Amniotic stem cell (primary cell): ENCODE measurements around the gene CITED4.

ENCODE experiments used
- DNase-seq: peaks from one replicate; lab custom pipeline; 2025; lab: John Stamatoyannopoulos, UW

Gene CITED4

DNA sequence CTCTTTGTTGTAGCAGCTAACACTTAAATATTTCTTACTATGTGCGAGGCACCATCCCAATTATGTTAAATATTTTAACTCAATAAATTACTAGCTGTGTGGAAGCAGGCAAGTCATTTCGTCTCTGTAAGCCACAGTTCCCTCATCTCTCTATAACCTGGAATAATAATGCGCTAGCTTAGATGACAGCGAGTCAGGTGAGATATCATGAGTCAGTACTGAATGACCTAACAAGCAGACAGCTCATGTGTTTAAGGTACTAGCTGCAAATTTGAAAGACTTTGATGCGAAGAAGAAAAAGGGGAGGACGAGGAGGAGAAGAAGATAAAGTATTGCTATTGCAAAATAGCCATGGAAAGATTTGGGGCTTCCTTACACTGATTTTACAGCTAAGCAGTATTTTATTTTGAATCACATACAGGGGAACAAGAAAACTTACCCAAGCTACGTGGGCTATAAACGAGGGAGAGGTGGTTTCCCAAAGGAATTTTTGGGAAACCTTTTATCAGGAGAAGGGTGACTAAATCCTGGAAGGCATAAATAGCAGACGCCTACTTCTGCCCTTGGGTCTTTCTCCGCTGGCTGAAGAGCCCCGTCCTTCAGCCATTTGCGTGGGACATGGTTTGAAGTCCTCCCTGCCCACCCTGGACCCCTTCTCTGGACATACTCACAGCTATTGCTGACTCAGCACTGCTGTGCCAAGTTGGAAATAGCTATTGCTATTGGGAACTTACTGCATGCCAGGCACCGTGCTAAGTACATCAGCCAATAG lies 8.9 kb downstream of the CITED4 start:
- no peak for DNase-seq

DNA sequence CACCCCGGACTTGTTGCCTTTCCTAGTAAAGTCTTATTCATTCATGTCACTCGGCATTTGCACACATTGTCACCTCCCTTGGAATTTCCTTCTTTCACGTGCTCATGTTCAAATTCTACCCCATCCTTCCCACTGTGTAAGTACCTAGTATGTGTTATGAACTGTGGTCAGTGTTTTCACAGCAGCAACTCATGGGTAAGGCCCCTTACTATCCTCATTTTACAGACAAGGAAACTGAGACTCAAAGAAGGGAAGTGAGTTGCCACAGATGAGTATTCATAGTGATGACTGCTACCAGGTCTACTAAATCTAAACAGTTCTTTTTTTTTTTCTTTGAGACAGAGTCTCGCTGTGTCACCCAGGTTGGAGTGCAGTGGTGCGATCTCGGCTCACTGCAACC lies 10.5 kb downstream of the CITED4 start:
- no peak for DNase-seq

DNA sequence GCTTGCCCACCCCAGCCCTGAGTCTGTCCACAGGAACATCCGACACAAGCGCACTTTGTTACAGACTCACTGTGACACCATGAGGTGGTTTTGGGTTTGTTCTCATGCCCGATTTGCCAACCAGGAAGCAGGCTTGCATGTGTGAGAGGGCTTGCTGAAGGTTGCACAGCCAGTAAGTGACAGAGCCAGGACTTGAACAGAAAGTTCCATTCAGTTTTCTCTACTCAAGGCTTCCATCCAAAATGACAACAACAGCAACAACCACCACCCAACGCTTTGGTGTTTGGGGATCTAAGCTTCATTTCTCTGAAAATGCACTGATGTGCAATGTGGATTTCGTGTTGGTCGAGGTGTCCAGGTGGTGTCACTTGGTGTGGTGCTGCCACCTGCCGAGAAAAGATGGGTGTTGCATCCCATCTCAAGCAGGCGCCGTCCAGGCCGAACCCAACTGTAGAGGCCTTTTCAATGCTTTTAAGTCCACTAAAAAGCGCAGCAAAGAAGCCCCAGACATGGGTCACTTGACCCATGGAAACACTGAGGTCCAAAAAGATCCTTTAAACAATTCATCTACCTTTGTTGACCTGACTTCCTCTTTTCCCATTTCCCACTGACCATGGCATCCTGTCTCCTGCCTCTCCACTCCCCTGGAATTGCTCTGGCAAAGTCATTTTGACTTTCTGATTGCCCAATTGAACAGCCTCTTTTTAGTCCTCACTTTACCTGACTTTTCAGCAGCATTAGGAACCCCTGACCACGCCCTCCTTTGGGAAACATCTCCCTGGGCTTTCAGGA lies 12.2 kb downstream of the CITED4 start:
- peak; percentile 22 for DNase-seq

DNA sequence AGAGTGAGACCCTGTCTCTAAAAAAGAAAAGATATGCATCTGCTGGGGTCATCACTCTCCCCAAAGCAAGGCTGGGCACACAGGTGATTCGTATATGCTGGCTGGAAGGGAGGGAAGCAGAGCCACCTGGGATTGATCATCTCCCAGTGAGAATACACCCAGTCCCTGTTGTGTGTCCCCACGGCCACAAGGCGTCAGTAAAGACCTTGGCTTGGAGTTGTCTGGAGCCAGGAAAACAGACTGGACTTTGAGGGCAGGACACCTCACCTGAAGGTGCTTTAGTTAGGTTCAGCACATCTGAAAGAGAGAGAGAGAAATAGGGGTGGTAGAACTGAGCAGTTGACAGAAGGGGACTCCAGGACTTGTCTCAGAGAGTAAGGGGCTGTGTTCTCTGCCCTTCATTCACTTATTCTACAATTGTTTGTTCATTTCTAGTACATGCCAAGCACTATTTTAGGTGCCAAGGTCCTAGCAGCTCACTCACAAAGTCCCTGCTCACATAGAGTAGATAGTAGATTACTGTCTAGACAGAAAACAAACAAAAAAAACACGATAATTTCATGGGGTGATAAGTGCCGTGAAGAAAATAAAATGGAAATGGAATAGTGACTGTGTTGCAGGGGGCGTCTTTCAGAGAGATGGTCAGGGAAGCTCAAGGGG lies 13.5 kb downstream of the CITED4 start:
- DNase-seq: peak; percentile 37

DNA sequence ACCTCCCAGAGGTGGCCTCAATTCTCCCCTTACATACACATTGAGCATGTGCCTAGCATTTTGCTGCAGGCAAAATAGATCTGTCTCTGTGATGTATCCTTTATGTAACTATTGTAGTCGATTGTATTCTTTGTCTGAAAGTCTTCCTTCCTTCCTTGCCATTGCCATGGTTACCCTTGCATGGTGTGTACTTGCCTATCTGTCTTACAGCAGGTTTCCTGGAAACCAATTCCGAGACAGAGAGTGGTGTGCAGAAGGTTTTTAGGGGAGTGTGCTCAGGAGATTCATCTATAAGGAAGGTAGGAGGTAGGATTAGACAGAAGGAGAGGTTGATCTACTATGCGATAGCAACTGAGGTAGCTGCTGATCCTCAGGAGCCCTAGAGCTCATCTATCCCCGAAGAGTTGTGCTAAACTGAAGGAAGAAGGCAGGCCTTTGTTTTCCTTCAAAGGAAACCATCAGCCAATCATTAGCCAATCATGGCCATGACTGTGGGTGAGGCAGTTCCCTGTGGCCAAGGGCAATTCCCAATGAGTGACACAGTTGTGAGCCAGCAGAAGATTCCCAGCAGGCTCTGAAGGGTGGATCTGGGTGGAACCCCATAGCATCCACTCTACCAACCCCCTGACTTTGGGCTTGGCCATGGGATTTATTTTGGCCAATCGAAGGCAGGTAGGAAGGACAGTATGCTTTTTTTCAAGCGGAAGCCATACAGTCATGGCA lies 15.0 kb downstream of the CITED4 start:
- DNase-seq: no peak

DNA sequence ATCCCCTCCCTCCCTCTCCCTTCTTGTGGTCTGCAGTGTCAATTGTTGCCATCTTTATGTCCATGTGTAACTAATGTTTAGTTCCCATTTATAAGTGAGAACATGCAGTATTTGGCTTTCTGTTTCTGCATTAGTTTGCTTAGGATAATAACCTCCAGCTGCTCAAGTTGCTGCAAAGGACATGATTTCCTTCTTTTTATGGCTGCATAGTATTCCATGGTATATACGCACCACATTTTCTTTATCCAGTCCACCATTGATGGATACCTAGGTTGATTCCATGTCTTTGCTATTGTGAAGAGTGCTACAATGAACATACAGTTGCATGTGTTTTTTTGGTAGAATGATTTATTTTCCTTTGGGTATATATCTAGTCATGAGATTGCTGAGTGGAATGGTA lies 16.3 kb downstream of the CITED4 start:
- no peak for DNase-seq

DNA sequence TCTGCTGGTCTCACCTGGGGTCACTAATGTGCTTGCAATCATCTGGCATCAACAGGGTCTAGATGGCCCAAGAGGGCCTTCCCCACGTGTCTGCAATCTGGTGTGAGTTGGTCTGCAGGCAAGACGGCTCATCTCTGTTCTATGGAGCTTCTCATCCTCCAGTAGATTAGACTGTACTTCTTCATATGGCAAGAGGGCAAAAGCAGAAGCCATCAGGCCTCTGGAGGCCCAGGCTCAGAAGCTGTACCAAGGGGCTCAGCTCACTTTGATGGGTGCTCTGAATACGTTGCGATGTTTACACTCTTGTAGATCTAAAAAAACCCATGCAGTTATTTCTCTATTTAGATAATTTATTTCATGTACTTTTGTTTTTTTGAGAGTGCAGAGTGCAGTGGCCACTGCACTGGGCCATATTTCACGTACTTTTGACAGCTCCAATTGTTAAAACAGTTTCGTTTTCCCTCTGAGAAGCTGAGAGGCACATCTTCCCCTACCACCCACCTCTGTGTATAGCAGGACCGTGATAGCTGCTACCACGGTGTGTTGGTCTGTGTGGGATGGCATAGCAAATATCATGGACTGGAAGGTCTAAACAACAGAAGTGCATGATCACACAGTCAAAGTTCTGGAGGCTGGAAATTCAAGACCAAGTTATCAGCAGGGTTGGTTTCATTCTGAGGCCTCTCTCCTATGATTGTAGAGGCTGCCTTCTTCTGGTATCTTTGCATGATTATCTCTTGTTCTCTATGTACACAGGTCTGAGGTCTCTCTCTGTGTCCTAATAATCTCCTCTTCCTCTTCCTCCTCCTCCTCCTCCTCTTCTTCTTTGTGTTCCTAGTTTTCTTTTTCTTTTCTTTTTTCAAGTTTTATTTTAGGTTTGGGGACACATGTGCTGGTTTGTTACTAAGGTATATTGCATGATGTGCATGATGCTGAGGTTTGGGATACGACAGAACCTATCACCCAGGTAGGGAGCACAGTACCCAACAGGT lies 17.0 kb downstream of the CITED4 start:
- no peak for DNase-seq

DNA sequence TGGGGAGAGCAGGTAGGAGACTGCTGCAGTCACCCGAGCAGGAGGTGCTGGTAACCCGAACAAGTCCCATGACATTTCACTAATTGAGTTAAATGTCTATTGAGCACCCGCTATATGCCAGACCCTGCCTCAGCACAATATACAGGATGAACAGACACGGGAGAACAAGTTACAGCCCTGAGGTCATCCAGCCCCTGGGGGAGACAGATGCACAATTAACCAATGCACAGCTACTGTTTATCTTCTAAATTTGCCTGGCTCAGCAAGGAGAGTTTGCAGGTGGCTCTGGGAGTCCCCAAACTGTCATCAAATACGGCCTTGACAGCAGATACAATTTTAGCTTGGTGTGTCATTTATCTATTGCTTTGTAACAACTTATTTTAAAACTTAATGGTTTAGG lies 18.1 kb downstream of the CITED4 start:
- no peak for DNase-seq

DNA sequence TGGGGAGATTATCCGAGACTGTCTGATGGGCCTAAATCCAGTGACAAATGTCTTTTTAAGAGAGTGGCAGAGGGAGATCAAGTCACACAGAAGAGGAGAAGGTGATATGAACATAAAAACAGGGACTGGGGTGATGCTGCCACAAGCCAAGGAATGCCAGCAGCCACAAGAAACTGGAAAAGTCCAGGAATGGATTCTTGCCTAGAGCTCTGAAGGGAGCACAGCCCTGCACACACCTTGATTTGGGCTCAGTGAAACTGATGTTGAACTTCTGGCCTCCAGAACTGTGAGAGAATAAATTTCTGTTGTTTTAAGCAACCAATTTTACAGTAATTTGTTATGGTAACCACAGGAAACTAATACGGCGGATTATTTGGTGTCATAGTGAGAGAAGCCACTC lies 19.5 kb downstream of the CITED4 start:
- DNase-seq: no peak

DNA sequence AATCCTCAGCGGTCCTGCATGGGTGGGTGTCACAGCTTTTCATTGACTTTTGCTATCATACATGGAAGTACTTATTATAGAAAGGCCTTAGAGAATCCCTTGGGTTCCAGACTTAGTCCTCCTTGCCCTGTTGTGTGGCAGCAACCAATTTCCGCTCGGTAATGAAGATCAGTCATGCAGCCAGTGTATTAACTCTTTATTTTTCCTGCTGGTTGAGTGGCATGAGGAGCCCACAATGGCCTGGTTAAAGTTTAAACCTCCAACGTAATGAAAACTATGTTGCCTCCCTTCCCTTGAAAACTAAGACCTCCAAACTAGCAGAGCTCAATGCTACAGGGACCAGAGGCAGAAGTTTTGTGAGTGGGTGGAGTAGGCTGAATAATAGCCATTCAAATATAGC lies 20.0 kb downstream of the CITED4 start:
- no peak for DNase-seq

DNA sequence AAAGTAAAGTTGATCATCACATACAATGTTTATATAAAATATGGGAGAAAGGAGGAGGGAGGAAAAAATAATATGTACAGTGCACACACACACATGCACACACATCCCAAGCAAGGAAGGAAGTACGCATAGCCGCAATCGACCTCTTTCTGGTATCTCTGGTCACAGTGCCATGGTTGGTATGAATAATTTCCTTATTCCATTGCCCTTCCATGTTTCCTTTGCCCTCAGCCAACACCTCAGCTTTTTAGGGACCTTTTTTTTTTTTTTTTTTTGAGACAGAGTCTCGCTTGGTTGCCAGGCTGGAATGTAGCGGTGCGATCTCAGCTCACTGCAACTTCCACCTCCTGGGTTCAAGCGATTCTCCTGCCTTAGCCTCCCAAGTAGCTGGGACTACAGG lies 20.6 kb downstream of the CITED4 start:
- no peak for DNase-seq

DNA sequence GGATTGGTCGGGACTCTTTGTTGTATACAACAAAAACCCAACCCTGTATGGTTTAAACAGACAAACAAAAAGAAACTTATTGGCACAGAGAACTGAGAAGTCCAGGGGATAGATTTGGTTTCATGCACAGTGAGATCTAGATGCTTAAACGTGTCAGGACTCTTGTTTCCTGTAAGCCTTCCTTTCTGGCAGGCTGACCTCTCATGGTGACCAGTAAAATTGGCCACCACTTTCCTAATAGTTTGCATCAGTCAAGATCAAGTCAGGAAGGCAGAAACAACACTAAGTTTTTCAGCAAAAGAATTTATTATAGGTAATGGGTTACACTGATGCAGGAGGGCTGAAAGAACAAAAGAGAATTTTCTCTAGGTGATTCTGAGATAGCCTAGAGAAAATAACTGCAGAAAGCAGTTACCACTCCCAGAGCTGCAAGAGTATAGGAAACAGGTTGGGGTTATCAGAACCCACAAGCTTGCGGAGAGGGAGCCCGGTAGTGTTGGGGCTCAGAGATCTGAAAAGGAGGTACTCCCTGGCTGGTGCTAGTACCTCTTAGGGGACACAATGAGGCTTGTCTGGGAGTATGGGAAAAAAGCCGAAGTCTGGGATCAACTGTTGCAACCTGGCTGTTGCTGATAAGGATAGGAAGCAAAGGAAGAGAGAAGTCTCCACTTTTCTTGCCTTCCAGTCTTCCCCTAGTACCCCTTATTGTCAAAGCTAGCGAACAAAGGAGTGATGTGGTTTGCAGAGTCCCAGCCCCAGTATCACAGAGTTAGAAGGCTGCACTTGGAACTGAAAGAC lies 21.4 kb downstream of the CITED4 start:
- no peak for DNase-seq

DNA sequence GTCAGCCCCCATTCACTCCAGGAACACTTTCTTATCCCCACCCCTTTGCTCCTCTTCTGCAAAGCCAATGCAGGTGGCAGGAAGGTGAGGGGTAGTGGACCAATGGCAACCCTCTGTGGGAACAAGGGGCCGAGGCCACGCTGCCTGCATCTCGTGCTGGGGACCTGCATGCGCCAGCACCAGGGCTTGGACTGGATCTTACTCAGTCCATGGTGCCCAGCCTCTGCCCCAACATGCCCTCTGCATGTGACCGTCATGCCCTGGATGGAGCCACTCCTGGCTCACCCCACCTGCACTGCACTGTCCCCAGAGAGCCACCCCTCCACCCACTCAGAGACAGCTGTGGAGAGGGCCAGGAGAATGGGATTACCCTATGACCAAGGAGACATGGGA lies 22.2 kb downstream of the CITED4 start:
- DNase-seq: no peak

DNA sequence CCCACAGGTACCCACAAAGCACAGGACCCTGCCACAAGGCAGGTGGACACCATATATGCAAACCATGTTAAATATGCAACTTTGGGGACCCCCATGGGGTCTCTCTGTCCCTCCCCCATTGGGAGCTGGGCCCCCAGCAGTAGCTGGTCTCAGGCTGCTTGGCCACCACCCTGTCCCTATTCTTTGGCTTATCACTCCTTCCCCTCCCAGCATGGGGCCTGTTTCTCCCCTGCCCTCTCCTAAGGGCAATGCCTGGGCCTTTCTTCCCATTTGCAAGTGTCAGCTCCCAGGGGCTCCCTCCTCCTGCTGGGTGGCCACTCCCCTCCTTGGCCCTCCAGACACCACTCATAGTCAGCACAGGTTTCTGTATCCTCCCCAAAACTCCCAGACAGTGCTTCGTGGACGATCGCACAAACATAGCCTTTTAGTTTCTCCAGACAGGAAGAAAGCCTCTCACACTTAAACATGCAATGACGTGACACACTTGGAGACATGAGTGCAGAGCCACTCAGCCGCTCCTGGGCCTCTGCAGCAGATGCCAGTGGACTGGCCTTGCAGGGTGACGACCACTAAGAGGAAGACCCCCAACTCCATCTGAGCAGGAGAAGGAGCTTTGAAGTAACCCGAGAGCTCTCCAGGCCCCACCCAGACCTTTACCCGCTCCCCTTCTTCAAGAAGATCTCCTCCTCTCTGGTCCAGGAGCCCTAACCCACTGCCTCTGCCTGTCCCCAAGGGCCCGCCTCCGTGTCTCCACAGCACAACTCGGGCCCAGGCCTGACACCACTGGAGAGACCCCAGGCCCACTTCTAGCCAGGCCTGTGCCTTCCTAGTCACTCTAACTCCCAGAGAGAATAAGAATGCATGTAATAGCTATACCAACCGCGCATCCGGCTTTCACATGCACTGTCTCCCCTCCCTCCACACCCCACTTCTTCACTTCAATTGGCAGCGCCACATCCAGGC lies 22.9 kb downstream of the CITED4 start:
- DNase-seq: no peak

DNA sequence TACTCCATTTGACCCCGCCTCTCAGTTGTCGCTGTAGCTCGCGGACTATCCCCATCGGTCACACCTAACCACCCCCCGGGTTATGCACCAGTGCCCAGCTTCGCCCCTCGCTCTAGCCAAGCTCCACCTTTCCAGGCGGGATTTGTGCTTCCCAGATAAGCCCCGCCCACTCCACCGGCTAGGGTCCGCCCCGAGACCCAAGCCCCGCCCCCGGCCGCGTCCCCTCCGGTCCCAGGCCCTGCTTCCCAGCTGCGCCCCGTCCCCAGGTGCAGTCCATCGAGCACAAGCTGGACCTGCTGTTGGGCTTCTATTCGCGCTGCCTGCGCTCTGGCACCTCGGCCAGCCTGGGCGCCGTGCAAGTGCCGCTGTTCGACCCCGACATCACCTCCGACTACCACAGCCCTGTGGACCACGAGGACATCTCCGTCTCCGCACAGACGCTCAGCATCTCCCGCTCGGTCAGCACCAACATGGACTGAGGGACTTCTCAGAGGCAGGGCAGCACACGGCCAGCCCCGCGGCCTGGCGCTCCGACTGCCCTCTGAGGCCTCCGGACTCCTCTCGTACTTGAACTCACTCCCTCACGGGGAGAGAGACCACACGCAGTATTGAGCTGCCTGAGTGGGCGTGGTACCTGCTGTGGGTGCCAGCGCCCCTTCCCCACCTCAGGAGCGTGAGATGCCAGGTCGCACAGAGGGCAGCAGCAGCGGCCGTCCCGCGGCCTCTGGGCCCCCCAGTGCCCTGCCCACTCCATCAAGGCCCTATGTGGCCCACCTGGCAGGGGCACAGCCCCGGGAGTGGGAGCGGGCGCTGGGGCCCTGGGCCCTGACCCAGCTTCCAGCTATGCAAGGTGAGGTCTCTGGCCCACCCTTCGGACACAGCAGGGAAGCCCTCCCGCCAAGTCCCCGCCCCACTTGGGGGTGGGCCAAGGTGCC lies 23.9 kb downstream of the CITED4 start:
- no peak for DNase-seq

DNA sequence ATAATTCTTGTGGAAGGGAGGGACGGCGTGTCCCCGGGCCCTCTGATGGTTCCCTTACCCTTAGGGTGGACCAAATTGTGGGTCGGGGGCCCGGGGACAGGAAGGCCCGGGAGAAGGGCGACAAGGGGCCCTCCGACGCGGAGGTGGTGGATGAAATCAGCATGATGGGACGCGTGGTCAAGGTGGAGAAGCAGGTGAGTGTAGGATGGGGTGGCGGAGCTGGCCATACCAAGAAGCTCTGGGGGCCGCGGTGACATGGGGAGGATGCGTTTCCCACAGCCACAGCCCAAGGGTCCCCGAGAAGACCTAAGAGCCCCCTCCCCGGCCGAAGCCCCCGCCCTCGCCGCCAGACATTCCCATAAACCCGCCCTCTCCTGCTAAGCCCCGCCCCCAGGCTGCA lies 24.6 kb downstream of the CITED4 start:
- DNase-seq: no peak

DNA sequence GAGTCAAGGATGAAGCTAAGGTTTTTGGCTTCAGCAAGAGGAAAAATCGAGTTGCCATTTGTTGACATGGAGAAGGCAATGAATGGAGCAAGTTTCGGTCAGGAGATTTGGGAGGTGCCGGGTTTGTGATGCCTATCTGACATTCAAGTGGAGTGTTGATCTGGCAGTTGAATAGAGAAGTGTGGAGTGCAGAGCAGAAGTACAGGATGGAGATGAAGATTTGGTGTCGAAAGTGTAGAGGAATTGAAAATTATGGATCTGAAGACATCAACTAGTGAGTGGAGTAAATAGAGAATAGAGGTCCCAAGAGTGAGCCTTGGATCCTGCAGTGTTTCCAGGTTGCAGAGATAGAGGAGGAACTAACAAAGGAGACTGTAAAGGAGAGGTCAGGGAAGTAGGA lies 25.9 kb downstream of the CITED4 start:
- DNase-seq: no peak

DNA sequence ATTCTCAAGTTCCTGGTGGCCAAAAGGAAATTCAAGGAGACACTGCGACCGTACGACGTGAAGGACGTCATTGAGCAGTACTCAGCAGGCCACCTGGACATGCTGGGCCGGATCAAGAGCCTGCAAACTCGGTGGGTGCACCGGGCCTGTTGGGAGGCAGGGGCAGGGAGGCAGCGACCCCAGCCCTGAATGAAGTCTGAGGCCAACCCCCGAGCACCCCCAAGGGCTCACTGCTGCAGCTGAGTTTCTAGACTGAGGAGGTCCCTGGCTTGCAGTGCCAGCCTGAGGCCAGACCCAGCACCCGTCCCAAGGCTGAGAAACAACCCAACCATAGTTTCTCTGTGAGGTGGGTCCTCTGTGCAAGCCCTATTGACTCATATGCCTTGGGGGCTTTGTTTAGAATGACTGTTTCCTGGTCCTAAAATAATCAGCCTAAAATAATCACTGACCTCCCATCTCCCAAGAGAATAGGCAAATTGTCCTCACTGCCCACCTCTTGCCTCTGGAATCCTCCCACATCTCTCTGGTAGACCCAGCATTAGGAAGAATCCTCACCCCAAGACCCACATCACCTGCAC lies 27.1 kb downstream of the CITED4 start:
- DNase-seq: no peak
